Measurements from ENCODE around the gene GDPD1. TPM values are rescaled to one million over a fixed set of nuclear protein-coding genes. Genes with fewer than 3 reads are reported as not detected.
A peak's percentile ranks its signal among the peaks of the same experiment; 100 is the strongest.
"Not testable (repeated sequence)": the region's sequence is repeated elsewhere in the genome, so short reads cannot be mapped to it uniquely, and the experiment has no call there.

GDPD1 gene
- total RNA-seq, 1 donor from 2014 or later = 47.6 TPM

GRCh38 chr17:59254742-59255141 lies 34.4 kb downstream of the GDPD1 start:
- no peak for DNase-seq

- DNase-seq = no peak
Observed at GRCh38 chr17:59257101-59257500, 36.8 kb downstream of the GDPD1 start.

GRCh38 chr17:59260722-59261121 lies 40.4 kb downstream of the GDPD1 start:
- DNase-seq = no peak

- DNase-seq = no peak
Observed at GRCh38 chr17:59266745-59267144, 46.4 kb downstream of the GDPD1 start.

- no peak for DNase-seq
Observed at GRCh38 chr17:59267776-59268175, 47.5 kb downstream of the GDPD1 start.

- no peak for DNase-seq
Observed at GRCh38 chr17:59275618-59276017, 55.3 kb downstream of the GDPD1 start.

- no peak for DNase-seq
Observed at GRCh38 chr17:59277031-59277430, 56.7 kb downstream of the GDPD1 start.

GRCh38 chr17:59278406-59278805 lies 58.1 kb downstream of the GDPD1 start:
- no peak for DNase-seq

- no peak for DNase-seq
Observed at GRCh38 chr17:59284317-59284716, 64.0 kb downstream of the GDPD1 start.

- no peak for DNase-seq
Observed at GRCh38 chr17:59287452-59287851, 67.1 kb downstream of the GDPD1 start.

- no peak for DNase-seq
Observed at GRCh38 chr17:59287891-59288290, 67.6 kb downstream of the GDPD1 start.

GRCh38 chr17:59289981-59290301 lies 69.6 kb downstream of the GDPD1 start:
- no peak for DNase-seq

- DNase-seq = not testable (repeated sequence)
Observed at GRCh38 chr17:59290302-59290998, 70.1 kb downstream of the GDPD1 start.

- no peak for DNase-seq
Observed at GRCh38 chr17:59292174-59292523, 71.8 kb downstream of the GDPD1 start.

- no peak for DNase-seq
Observed at GRCh38 chr17:59296190-59296589, 75.9 kb downstream of the GDPD1 start.

- DNase-seq = no peak
Observed at GRCh38 chr17:59298521-59298920, 78.2 kb downstream of the GDPD1 start.

- no peak for DNase-seq
Observed at GRCh38 chr17:59299400-59300092, 79.2 kb downstream of the GDPD1 start.

GRCh38 chr17:59300941-59301340 lies 80.6 kb downstream of the GDPD1 start:
- no peak for DNase-seq

- no peak for DNase-seq
Observed at GRCh38 chr17:59304811-59305210, 84.5 kb downstream of the GDPD1 start.

- DNase-seq = no peak
Observed at GRCh38 chr17:59310263-59310920, 90.1 kb downstream of the GDPD1 start.

GRCh38 chr17:59311051-59311468 lies 90.7 kb downstream of the GDPD1 start:
- DNase-seq = peak; percentile 36

GRCh38 chr17:59311521-59311920 lies 91.2 kb downstream of the GDPD1 start:
- DNase-seq = not testable (repeated sequence)

GRCh38 chr17:59315866-59316265 lies 95.6 kb downstream of the GDPD1 start:
- no peak for DNase-seq

Data from occipital lobe (tissue), 2 donors.